ENCODE data around the gene SLC25A25. TPM values are rescaled to one million over a fixed set of nuclear protein-coding genes. Genes with fewer than 3 reads are reported as not detected.
A peak's percentile ranks its signal among the peaks of the same experiment; 100 is the strongest.
"Not testable (repeated sequence)": the region's sequence is repeated elsewhere in the genome, so short reads cannot be mapped to it uniquely, and the experiment has no call there.

SLC25A25 gene
- total RNA-seq, 4 donors from 2014 or later, result 23.4 to 29.7 (median 27.2) TPM

DNA sequence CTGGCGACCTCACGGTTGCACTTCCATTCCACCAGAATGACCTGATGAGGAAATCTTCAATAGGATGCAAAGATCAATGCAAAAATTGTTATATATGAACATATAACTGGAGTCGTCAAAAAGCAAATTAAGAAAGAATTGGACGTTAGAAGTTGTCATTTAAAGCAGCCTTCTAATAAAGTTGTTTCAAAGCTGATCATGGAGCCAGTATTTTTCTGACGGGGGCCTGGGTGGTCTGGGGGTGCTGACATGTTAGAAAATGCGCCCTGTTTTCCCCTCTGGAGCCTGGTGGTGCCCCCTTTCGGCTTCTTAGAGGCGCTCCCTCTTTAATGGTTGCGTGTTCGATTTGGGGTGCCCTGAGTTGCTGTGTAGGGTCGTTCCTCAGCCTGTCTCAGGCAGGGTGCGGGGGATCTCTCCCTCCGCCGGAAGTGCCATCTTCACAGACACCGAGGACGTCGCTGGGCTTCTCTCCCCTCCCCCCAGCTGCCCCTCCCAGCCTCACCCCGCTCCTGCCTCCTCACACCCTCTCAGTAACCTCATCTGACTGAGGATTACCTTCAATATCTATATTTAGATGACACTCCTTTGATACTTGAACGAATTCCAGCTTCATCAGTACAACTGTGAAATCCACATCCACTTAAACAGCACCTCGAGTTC lies 41.1 kb downstream of the SLC25A25 start:
- WGBS, 2 donors, result 60 to 61% methylated on average over 20 of the region's 20 CpGs
- H3K4me3 ChIP-seq, result no peak overlapping the region
- TF ChIP-seq EP300 (IDR thresholded peaks at IDR 0.05), result no peak
- no peak for TF ChIP-seq POLR2A (IDR thresholded peaks at IDR 0.05)
- TF ChIP-seq, protein P1, sequence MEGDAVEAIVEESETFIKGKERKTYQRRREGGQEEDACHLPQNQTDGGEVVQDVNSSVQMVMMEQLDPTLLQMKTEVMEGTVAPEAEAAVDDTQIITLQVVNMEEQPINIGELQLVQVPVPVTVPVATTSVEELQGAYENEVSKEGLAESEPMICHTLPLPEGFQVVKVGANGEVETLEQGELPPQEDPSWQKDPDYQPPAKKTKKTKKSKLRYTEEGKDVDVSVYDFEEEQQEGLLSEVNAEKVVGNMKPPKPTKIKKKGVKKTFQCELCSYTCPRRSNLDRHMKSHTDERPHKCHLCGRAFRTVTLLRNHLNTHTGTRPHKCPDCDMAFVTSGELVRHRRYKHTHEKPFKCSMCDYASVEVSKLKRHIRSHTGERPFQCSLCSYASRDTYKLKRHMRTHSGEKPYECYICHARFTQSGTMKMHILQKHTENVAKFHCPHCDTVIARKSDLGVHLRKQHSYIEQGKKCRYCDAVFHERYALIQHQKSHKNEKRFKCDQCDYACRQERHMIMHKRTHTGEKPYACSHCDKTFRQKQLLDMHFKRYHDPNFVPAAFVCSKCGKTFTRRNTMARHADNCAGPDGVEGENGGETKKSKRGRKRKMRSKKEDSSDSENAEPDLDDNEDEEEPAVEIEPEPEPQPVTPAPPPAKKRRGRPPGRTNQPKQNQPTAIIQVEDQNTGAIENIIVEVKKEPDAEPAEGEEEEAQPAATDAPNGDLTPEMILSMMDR (IDR thresholded peaks at IDR 0.05), result no peak
- no peaks in the 10 kb centered on the region for H3K27me3 ChIP-seq
- no peak for DNase-seq (ENCODE audit: low spot score in 2 of 2)
- peaks cover 0 to 30% (median 2%) of the 10 kb centered on the region in 4 donors for H3K4me1 ChIP-seq
- peaks cover 0 to 66% (median 17%) of the 10 kb centered on the region in 3 donors for H3K36me3 ChIP-seq
- no peaks in the 10 kb centered on the region for H3K9me3 ChIP-seq
- H3K27ac ChIP-seq, result peak overlapping the region in 2 of 4 donors; percentile 31

DNA sequence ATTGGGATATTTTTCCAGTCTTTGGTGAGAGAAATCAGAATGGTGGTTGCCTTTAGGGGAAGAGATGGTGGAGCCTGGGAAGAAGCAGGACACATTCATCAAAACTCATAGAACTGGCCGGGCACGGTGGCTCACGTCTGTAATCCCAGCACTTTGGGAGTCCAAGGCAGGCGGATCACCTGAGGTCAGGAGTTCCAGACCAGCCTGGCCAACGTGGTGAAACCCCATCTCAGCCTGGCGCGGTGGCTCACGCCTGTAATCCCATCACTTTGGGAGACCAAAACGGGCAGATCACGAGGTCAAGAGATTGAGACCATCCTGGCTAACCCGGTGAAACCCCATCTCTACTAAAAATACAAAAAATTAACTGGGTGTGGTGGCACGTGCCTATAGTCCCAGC lies 43.7 kb downstream of the SLC25A25 start:
- not testable (repeated sequence) for H3K27me3 ChIP-seq; H3K9me3 ChIP-seq; H3K27ac ChIP-seq; DNase-seq (ENCODE audit: low spot score in 2 of 2); H3K4me3 ChIP-seq
- WGBS, 2 donors, result 80 to 88% methylated on average over 12 of the region's 12 CpGs
- Histone ChIP-seq H3K36me3 (peaks cover 0 to 64% (median 3%) of the 10 kb centered on the region in 3 donors), H3K4me1 (peaks cover 0 to 26% (median 2%) of the 10 kb centered on the region in 4 donors)

DNA sequence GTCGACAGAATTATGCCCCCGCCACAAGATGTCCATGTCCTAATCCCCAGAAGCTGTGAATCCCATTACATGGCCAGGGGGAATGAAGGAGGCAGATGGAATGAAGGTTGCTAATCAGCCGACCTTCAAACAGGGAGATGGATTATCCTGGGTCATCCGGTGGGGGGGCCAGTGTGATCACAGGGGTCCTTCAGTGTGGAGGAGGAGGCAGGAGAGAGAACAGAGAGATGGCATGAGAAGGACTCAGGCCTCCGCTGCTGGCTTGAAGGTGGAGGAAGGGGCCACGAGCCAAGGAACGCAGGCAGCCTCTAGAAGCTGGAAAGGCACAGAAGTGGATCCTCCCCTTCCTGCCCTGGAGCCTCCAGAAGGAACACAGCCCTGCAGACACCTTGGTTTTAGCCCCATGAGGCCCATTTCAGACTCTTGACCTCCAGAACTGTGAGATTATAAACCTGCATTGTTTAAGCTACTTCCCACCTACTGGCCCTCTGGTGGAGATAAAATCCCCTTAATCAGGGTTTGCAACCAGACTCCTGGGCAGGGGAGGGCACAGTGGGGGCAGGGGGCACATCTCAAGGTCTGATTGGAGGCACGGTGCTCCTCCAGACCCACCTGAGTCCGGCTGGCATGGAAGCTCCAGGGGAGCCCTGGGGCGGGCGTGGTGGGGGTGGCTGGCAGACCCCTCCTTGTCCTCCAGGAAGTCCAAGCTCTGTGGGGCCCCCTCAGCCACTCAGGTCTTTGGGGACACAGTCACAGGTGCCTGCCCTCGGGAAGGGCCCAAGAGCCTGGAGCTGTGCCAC lies 45.7 kb downstream of the SLC25A25 start:
- 93 to 94% methylated on average over 8 of the region's 12 CpGs for WGBS, 2 donors
- no peak overlapping the region for H3K4me3 ChIP-seq
- peaks cover 0 to 18% (median 6%) of the 10 kb centered on the region in 4 donors for H3K4me1 ChIP-seq
- peaks cover 0 to 44% (median 0%) of the 10 kb centered on the region in 3 donors for H3K36me3 ChIP-seq
- H3K27ac ChIP-seq, result peak overlapping the region in 1 of 4 donors; percentile 79
- no peak for DNase-seq (ENCODE audit: low spot score in 2 of 2)
- TF ChIP-seq POLR2A (IDR thresholded peaks at IDR 0.05) (no peak), EP300 (IDR thresholded peaks at IDR 0.05) (no peak)
- TF ChIP-seq, protein P1 (IDR thresholded peaks at IDR 0.05), result no peak
- no peaks in the 10 kb centered on the region for H3K9me3 ChIP-seq
- H3K27me3 ChIP-seq, result no peaks in the 10 kb centered on the region

DNA sequence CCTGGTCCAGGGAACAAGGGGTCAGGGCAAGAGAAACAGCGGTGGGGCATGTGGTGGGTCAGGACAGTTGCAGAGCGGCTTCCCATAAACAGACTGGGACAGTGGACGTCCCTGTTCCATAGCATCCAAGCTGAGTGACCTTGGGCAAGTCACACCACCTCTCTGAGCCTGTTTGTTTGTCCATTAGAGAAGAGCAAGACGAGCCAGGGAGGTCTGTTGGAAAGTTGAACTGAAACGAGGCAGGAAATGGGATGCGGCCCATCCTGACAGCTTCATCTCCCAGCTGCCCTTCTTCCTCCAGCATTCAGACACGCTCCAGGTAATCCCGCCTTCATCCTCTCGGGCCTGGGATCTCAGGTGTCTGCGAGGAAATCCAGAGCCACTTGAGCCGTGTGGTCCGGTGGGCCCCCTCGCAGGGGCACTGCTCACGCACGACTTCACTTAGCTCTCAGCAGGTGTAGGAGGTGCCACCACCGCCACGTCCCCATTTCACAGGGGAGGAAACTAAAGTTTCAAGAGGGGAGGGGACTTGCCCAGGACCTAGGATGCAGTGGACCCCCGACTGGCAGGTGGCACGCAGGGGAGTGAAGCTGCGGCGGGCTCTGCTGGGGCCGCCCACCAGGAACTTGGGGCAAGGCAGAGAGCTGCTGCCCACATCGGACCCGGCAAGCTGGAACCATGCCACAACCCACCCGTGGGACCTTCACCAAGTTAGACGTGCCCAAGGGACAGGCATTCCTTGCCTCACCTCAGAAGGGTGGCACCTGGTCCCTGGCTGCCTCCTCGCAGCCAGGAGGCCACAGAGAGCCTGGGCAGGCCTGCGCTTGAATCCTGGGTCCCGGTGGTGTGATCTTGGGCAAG lies 46.5 kb downstream of the SLC25A25 start:
- H3K27me3 ChIP-seq, result no peaks in the 10 kb centered on the region
- peak overlapping the region in 1 of 4 donors; percentile 79 for H3K27ac ChIP-seq
- TF ChIP-seq POLR2A (IDR thresholded peaks at IDR 0.05) (no peak), EP300 (IDR thresholded peaks at IDR 0.05) (no peak)
- TF ChIP-seq, protein P1 (IDR thresholded peaks at IDR 0.05), result no peak
- WGBS, 2 donors, result 83 to 84% methylated on average over 24 to 29 of the region's 29 CpGs
- no peak overlapping the region for H3K4me3 ChIP-seq
- H3K4me1 ChIP-seq, result peaks cover 0 to 11% (median 5%) of the 10 kb centered on the region in 4 donors
- no peaks in the 10 kb centered on the region for H3K9me3 ChIP-seq
- H3K36me3 ChIP-seq, result peaks cover 0 to 37% (median 0%) of the 10 kb centered on the region in 3 donors
- no peak for DNase-seq (ENCODE audit: low spot score in 2 of 2)
